GM18505 (cell line): ENCODE data around the gene CCDC112.

Source experiments
- ATAC-seq: cut with Tn5 transposase; IDR thresholded peaks from one replicate; pipeline ENCODE4 v1.9.1; 2021; ENCODE audit not compliant: unreplicated experiment
- POLR2A ChIP-seq: IDR thresholded peaks from 4 replicates; pipeline ENCODE4 v1.6.1; 2011; ENCODE audit warnings: borderline replicate concordance; ENCODE audit not compliant: insufficient read depth, insufficient read length; ENCODE audit errors: extremely low read depth

CCDC112 gene

GRCh38 chr5:115297031-115297430 lies 577 bp upstream of the CCDC112 start:
- no peak for TF ChIP-seq POLR2A
- no peak for ATAC-seq

- no peak for ATAC-seq
- no peak for TF ChIP-seq POLR2A
Measured at GRCh38 chr5:115295777-115296123, 704 bp downstream of the CCDC112 start.

GRCh38 chr5:115291397-115291796 lies 5.1 kb downstream of the CCDC112 start:
- no peak for TF ChIP-seq POLR2A
- no peak for ATAC-seq

- no peak for TF ChIP-seq POLR2A
- ATAC-seq, result no peak
Measured at GRCh38 chr5:115289104-115289503, 7.3 kb downstream of the CCDC112 start.

- no peak for TF ChIP-seq POLR2A
- no peak for ATAC-seq
Measured at GRCh38 chr5:115284021-115284420, 12.4 kb downstream of the CCDC112 start.

- TF ChIP-seq POLR2A, result no peak
- no peak for ATAC-seq
Measured at GRCh38 chr5:115282131-115282530, 14.3 kb downstream of the CCDC112 start.

- TF ChIP-seq POLR2A, result no peak
- ATAC-seq, result no peak
Measured at GRCh38 chr5:115274584-115274983, 21.9 kb downstream of the CCDC112 start.

GRCh38 chr5:115272297-115272958 lies 24.0 kb downstream of the CCDC112 start:
- no peak for TF ChIP-seq POLR2A
- ATAC-seq, result no peak

- TF ChIP-seq POLR2A, result no peak
- no peak for ATAC-seq
Measured at GRCh38 chr5:115271295-115272050, 25.0 kb downstream of the CCDC112 start.

GRCh38 chr5:115267617-115268016 lies 28.8 kb downstream of the CCDC112 start:
- no peak for ATAC-seq
- no peak for TF ChIP-seq POLR2A

GRCh38 chr5:115265220-115265619 lies 31.2 kb downstream of the CCDC112 start:
- TF ChIP-seq POLR2A, result no peak
- ATAC-seq, result no peak

- ATAC-seq, result no peak
- no peak for TF ChIP-seq POLR2A
Measured at GRCh38 chr5:115264786-115265185, 31.7 kb downstream of the CCDC112 start.

GRCh38 chr5:115263078-115263380 lies 33.4 kb downstream of the CCDC112 start:
- TF ChIP-seq POLR2A, result no peak
- ATAC-seq, result no peak

- peak; percentile 88 for TF ChIP-seq POLR2A
- ATAC-seq, result peak; percentile 87
Measured at GRCh38 chr5:115262321-115263077, 34.0 kb downstream of the CCDC112 start, which contains the start of gene PGGT1B. PGGT1B (minus strand) TSS chr5:115262877; CDS start chr5:115262851, 26 bp downstream.

GRCh38 chr5:115262011-115262320 lies 34.5 kb downstream of the CCDC112 start:
- ATAC-seq, result peak; percentile 47
- TF ChIP-seq POLR2A, result no peak

GRCh38 chr5:115260248-115260647 lies 36.2 kb downstream of the CCDC112 start:
- no peak for TF ChIP-seq POLR2A
- ATAC-seq, result no peak
